IMR-90 (cell line): ENCODE results near the gene LAMA3. TPM values are rescaled to one million over a fixed set of nuclear protein-coding genes. Genes with fewer than 3 reads are reported as not detected.

ENCODE experiments used
- ATAC-seq: fragments of 200-7000 bp; cut with Tn5 transposase; 2 replicates; pipeline ENCODE4 v1.9.1; 2020; ENCODE audit warnings: low read depth, mild to moderate bottlenecking, moderate library complexity
- BruUV-seq: library from RNA; stranded (reverse); fragments of 400-500 nt; replicated peaks from 2 replicates; lab custom pipeline; 2021; lab: Mats Ljungman, UMichigan
- CTCF ChIA-PET: fragments of 300-600 bp; formaldehyde crosslinking; extraction: SDS; loops from one replicate; lab custom pipeline; 2021; ENCODE audit warnings: antibody characterized with exemption; lab: Yijun Ruan, JAX
- POLR2A ChIA-PET: fragments of 300-600 bp; sonication (Branson Sonifier 250); formaldehyde crosslinking; loops from one replicate; lab custom pipeline; 2022; ENCODE audit warnings: antibody characterized with exemption; ENCODE audit not compliant: unreplicated experiment; lab: Charles Lee
- DNase-seq: peaks from one replicate; pipeline ENCODE4 v3.0.0; 2013
- H2AFZ ChIP-seq: replicated peaks from 2 replicates; pipeline ENCODE3; 2013; ENCODE audit warnings: low read length, mild to moderate bottlenecking; ENCODE audit not compliant: poor library complexity
- H2AK5ac ChIP-seq: 2 replicates; pipeline ENCODE4 v1.6.1; 2013; ENCODE audit warnings: low read depth, low read length, inconsistent platforms
- H2AK9ac ChIP-seq: replicated peaks from 2 replicates; pipeline ENCODE3; 2013; ENCODE audit warnings: mild to moderate bottlenecking, low read depth, low read length, moderate library complexity; ENCODE audit not compliant: poor library complexity
- H2BK120ac ChIP-seq: 2 replicates; pipeline ENCODE4 v1.6.1; 2013; ENCODE audit warnings: low read depth, low read length, inconsistent platforms
- H2BK15ac ChIP-seq: 3 replicates; pipeline ENCODE4 v1.6.1; 2013; ENCODE audit warnings: low read depth, low read length, inconsistent platforms
- H2BK20ac ChIP-seq: 2 replicates; pipeline ENCODE4 v1.6.1; 2013; ENCODE audit warnings: low read depth, mild to moderate bottlenecking, inconsistent platforms, low read length, moderate library complexity
- H2BK5ac ChIP-seq: 2 replicates; pipeline ENCODE4 v1.6.1; 2013; ENCODE audit warnings: mild to moderate bottlenecking, low read depth, low read length, inconsistent platforms; ENCODE audit not compliant: poor library complexity, severe bottlenecking
- H3K14ac ChIP-seq: replicated peaks from 2 replicates; pipeline ENCODE4 v1.6.1; 2013; ENCODE audit warnings: low read depth, low read length, inconsistent platforms
- H3K18ac ChIP-seq: 2 replicates; pipeline ENCODE4 v1.6.1; 2013; ENCODE audit warnings: low read depth, low read length, control low read depth
- H3K23ac ChIP-seq: 2 replicates; pipeline ENCODE4 v1.6.1; 2013; ENCODE audit warnings: low read depth, low read length, inconsistent platforms
- H3K27ac ChIP-seq: 2 replicates; pipeline ENCODE4 v1.5.1; 2013; ENCODE audit warnings: mild to moderate bottlenecking, control low read depth, low read length; ENCODE audit not compliant: insufficient read depth
- H3K27me3 ChIP-seq: 2 replicates; pipeline ENCODE4 v1.6.1; 2013; ENCODE audit warnings: low read length; ENCODE audit not compliant: control insufficient read depth, insufficient read depth
- H3K36me3 ChIP-seq: 2 replicates; pipeline ENCODE4 v1.6.1; 2013; ENCODE audit warnings: low read length, mixed read lengths; ENCODE audit not compliant: control insufficient read depth, insufficient read depth
- H3K4ac ChIP-seq: 2 replicates; pipeline ENCODE4 v1.6.1; 2013; ENCODE audit warnings: low read depth, low read length, inconsistent platforms
- H3K4me1 ChIP-seq: 2 replicates; pipeline ENCODE4 v1.6.1; 2013; ENCODE audit warnings: low read length, mixed read lengths; ENCODE audit not compliant: control insufficient read depth, insufficient read depth
- H3K4me2 ChIP-seq: 2 replicates; pipeline ENCODE4 v1.6.1; 2013; ENCODE audit warnings: low read depth, mild to moderate bottlenecking, control low read depth, low read length, moderate library complexity
- H3K4me3 ChIP-seq: 2 replicates; pipeline ENCODE4 v1.5.1; 2013; ENCODE audit warnings: low read depth, mild to moderate bottlenecking, control low read depth, low read length, moderate library complexity; ENCODE audit not compliant: insufficient read depth
- H3K56ac ChIP-seq: 2 replicates; pipeline ENCODE4 v1.6.1; 2013; ENCODE audit warnings: low read length, inconsistent platforms; ENCODE audit not compliant: insufficient read depth; ENCODE audit errors: extremely low read depth
- H3K79me1 ChIP-seq, 2 experiments: 2 replicates each; pipeline ENCODE4 v1.6.1; 2013; ENCODE audit warnings: low read length in 2 of 2, inconsistent platforms in 1 of 2, low read depth in 1 of 2
- H3K9ac ChIP-seq: 2 replicates; pipeline ENCODE4 v1.6.1; 2013; ENCODE audit warnings: low read depth, low read length, control low read depth
- H3K9me1 ChIP-seq: 2 replicates; pipeline ENCODE4 v1.6.1; 2013; ENCODE audit warnings: low read length, inconsistent platforms; ENCODE audit not compliant: insufficient read depth
- H3K9me3 ChIP-seq: 2 replicates; pipeline ENCODE4 v1.6.1; 2013; ENCODE audit warnings: low read length; ENCODE audit not compliant: control insufficient read depth, insufficient read depth
- H4K20me1 ChIP-seq: 2 replicates; pipeline ENCODE4 v1.6.1; 2013; ENCODE audit warnings: low read length, inconsistent platforms; ENCODE audit not compliant: insufficient read depth
- H4K5ac ChIP-seq: 2 replicates; pipeline ENCODE4 v1.6.1; 2013; ENCODE audit warnings: mild to moderate bottlenecking, low read depth, low read length, control low read depth
- H4K8ac ChIP-seq, 2 experiments: 2 replicates each; pipeline ENCODE4 v1.6.1; 2013; ENCODE audit warnings: low read depth in 2 of 2, low read length in 2 of 2, control low read depth in 1 of 2, inconsistent platforms in 1 of 2
- H4K91ac ChIP-seq: 2 replicates; pipeline ENCODE4 v1.6.1; 2013; ENCODE audit warnings: low read depth, low read length, inconsistent platforms; ENCODE audit not compliant: insufficient read depth
- BHLHE40 ChIP-seq: fragments of 150-350 bp; IDR thresholded peaks from 2 replicates; pipeline ENCODE4 v1.6.1; 2016; ENCODE audit warnings: mild to moderate bottlenecking, low read depth, low read length
- CEBPB ChIP-seq: IDR thresholded peaks from 2 replicates; pipeline ENCODE4 v1.6.1; 2012; ENCODE audit warnings: low read depth, low read length, improper control_type of control experiment
- CHD1 ChIP-seq: IDR thresholded peaks from 2 replicates; pipeline ENCODE4 v1.6.1; 2012; ENCODE audit warnings: low read depth, low read length, improper control_type of control experiment
- CTCF ChIP-seq: conservative IDR thresholded peaks from 2 replicates; pipeline ENCODE4 v1.5.1; 2012; ENCODE audit warnings: mild to moderate bottlenecking, low read depth, low read length, improper control_type of control experiment
- ELK1 ChIP-seq: fragments of 150-350 bp; IDR thresholded peaks from 2 replicates; pipeline ENCODE4 v1.6.1; 2016; ENCODE audit warnings: low read depth, mild to moderate bottlenecking, low read length, moderate library complexity, borderline replicate concordance
- FOS ChIP-seq: fragments of 150-350 bp; IDR thresholded peaks from 2 replicates; pipeline ENCODE4 v1.6.1; 2016; ENCODE audit warnings: low read depth, low read length
- MAFK ChIP-seq: IDR thresholded peaks from 2 replicates; pipeline ENCODE4 v1.6.1; 2012; ENCODE audit warnings: low read depth, low read length, improper control_type of control experiment
- MAZ ChIP-seq: IDR thresholded peaks from 2 replicates; pipeline ENCODE4 v1.6.1; 2012; ENCODE audit warnings: low read depth, mild to moderate bottlenecking, low read length, improper control_type of control experiment, moderate library complexity, borderline replicate concordance
- MXI1 ChIP-seq: IDR thresholded peaks from 2 replicates; pipeline ENCODE4 v1.6.1; 2012; ENCODE audit warnings: low read depth, mild to moderate bottlenecking, low read length, moderate library complexity, borderline replicate concordance
- NFE2L2 ChIP-seq: fragments of 150-350 bp; IDR thresholded peaks from 2 replicates; pipeline ENCODE4 v1.6.1; 2016; ENCODE audit warnings: low read depth, mild to moderate bottlenecking, low read length
- POLR2A ChIP-seq: IDR thresholded peaks from 2 replicates; pipeline ENCODE4 v1.6.1; 2012; ENCODE audit warnings: mild to moderate bottlenecking, low read depth, low read length
- RAD21 ChIP-seq: IDR thresholded peaks from 2 replicates; pipeline ENCODE4 v1.6.1; 2012; ENCODE audit warnings: low read length, improper control_type of control experiment
- RCOR1 ChIP-seq: IDR thresholded peaks from 2 replicates; pipeline ENCODE4 v1.6.1; 2012; ENCODE audit warnings: mild to moderate bottlenecking, low read length, improper control_type of control experiment; ENCODE audit not compliant: insufficient replicate concordance
- RFX5 ChIP-seq: IDR thresholded peaks from 2 replicates; pipeline ENCODE4 v1.8.0; 2012; ENCODE audit warnings: low read depth, mild to moderate bottlenecking, low read length, moderate library complexity
- SMC3 ChIP-seq: fragments of 150-350 bp; IDR thresholded peaks from 2 replicates; pipeline ENCODE4 v1.6.1; 2016; ENCODE audit warnings: low read depth, mild to moderate bottlenecking, antibody characterized with exemption, low read length, moderate library complexity
- USF2 ChIP-seq: fragments of 150-350 bp; IDR thresholded peaks from 2 replicates; pipeline ENCODE4 v1.6.1; 2017; ENCODE audit warnings: mild to moderate bottlenecking, antibody characterized with exemption, low read length, low read depth
- WGBS, 2 experiments: methylation state at CpG; one replicate each; pipeline versions ENCODE4 v1.1.5 to v1.1.7; 2013; ENCODE audit warnings: missing lambda C conversion rate in 2 of 2; ENCODE audit not compliant: insufficient read length in 1 of 2; ENCODE audit errors: extremely low coverage in 2 of 2; 5-methylcytosine and 5-hydroxymethylcytosine counted together
- dilution Hi-C: fragments of 300-500 bp; cut with HindIII; formaldehyde crosslinking; loops from one replicate; pipeline ENCODE4 v1.14.3; 2018; ENCODE audit warnings: low sequenced_read_pairs; ENCODE audit not compliant: unreplicated experiment
- in situ Hi-C: fragments of 300-500 bp; cut with MboI; formaldehyde crosslinking; loops from 3 replicates; pipeline ENCODE4 v1.14.3; 2019; ENCODE audit warnings: low sequenced_read_pairs, inconsistent platforms, mixed read lengths
- intact Hi-C: fragments of 100-400 bp; cut with micrococcal nuclease; formaldehyde crosslinking; loops from 2 replicates; pipeline ENCODE4 v1.10.0; 2022
- polyA plus RNA-seq, 3 experiments: library from polyadenylated mRNA; depleted of rRNA; stranded (reverse); fragments of >200 nt; gene quantifications; 2 replicates each; pipeline ENCODE4 v1.2.3, GENCODE V29; 2012; ENCODE audit warnings: low replicate concordance in 1 of 3
- total RNA-seq: library from RNA; depleted of rRNA; stranded (reverse); fragments of >200 nt; gene quantifications from 2 replicates; pipeline ENCODE4 v1.2.3, GENCODE V29; 2012

The LAMA3 gene
- total and polyA plus RNA-seq, 2 of the 4 experiments (the other 2 are of a cell fraction) = 0.18 to 0.19 TPM

GRCh38 chr18:23842305-23842704, 153.1 kb downstream of the LAMA3 start:
- no peak for TF ChIP-seq POLR2A
- no peak for TF ChIP-seq BHLHE40
- no peak for TF ChIP-seq MAZ
- TF ChIP-seq RFX5 = no peak
- TF ChIP-seq ELK1 = no peak
- TF ChIP-seq MXI1 = no peak
- no peak for TF ChIP-seq FOS
- TF ChIP-seq RCOR1 = no peak
- TF ChIP-seq CTCF = no peak
- no peak for TF ChIP-seq USF2
- TF ChIP-seq RAD21 = no peak
- TF ChIP-seq CEBPB = no peak
- no peak for TF ChIP-seq SMC3
- no peak for TF ChIP-seq NFE2L2
- no peak for TF ChIP-seq MAFK
- no peak for TF ChIP-seq CHD1
- H3K18ac ChIP-seq = no peak overlapping the region
- no peaks in the 10 kb centered on the region for H3K9me3 ChIP-seq
- no peak overlapping the region for H3K56ac ChIP-seq
- no peak overlapping the region for H2BK15ac ChIP-seq
- no peak for ATAC-seq
- no peak overlapping the region for H3K27ac ChIP-seq
- H3K4me1 ChIP-seq = peaks cover 11% of the 10 kb centered on the region
- POLR2A ChIA-PET = no interaction called here
- no TSS peak for BruUV-seq
- in situ Hi-C loops = no loop called here
- peaks cover 7% of the 10 kb centered on the region; the same call in 1 of the 2 replicates for H3K9me1 ChIP-seq
- H3K27me3 ChIP-seq = no peaks in the 10 kb centered on the region
- no peak overlapping the region for H4K91ac ChIP-seq
- H3K36me3 ChIP-seq = peaks cover 1% of the 10 kb centered on the region; the same call in 1 of the 2 replicates
- H4K8ac ChIP-seq = no peak overlapping the region
- H2BK5ac ChIP-seq = no peak overlapping the region
- H2BK120ac ChIP-seq = no peak overlapping the region
- H2BK20ac ChIP-seq = no peak overlapping the region
- H4K5ac ChIP-seq = no peak overlapping the region
- H2AFZ ChIP-seq = no peak overlapping the region
- 98% methylated on average over 8 of the region's 14 CpGs; no CpG with 5 or more reads in 1 of the 2 experiments for WGBS, 2 experiments
- no peaks in the 10 kb centered on the region for H3K79me1 ChIP-seq
- H3K4me2 ChIP-seq = no peak overlapping the region
- no peak overlapping the region for H3K4ac ChIP-seq
- no peak overlapping the region for H3K4me3 ChIP-seq
- dilution Hi-C loops = no loop called here
- DNase-seq = no peak
- no peak overlapping the region for H2AK5ac ChIP-seq
- H3K9ac ChIP-seq = no peak overlapping the region
- H3K23ac ChIP-seq = no peak overlapping the region
- CTCF ChIA-PET = no interaction called here
- H2AK9ac ChIP-seq = no peak overlapping the region
- intact Hi-C loops = no loop called here
- H4K20me1 ChIP-seq = no peaks in the 10 kb centered on the region
- H3K14ac ChIP-seq = no peak overlapping the region
